PC-9 (cell line): Measurements from ENCODE around the gene LCP1. TPM values are rescaled to one million over a fixed set of nuclear protein-coding genes. Genes with fewer than 3 reads are reported as not detected.

Experiments used
- BruUV-seq: library from RNA; stranded (reverse); fragments of 400-500 nt; replicated peaks from 2 replicates; lab custom pipeline; 2021; lab: Mats Ljungman, UMichigan
- CTCF ChIA-PET: fragments of 300-600 bp; sonication (Branson Sonifier 250); formaldehyde crosslinking; loops from one replicate; lab custom pipeline; 2022; ENCODE audit warnings: antibody characterized with exemption; lab: Charles Lee
- POLR2A ChIA-PET: fragments of 300-600 bp; sonication (Branson Sonifier 250); formaldehyde crosslinking; loops from one replicate; lab custom pipeline; 2022; ENCODE audit warnings: antibody characterized with exemption; ENCODE audit not compliant: unreplicated experiment; lab: Charles Lee
- DNase-seq, 2 experiments: peaks; one replicate each; pipeline versions ENCODE4 v3.0.0 to v3.0.0-alpha.2; 2015 to 2022; ENCODE audit warnings: mixed read lengths in 1 of 2
- H2AFZ ChIP-seq: fragments of 200-600 bp; sonication (generic); 2 replicates; pipeline ENCODE4 v1.8.1; 2017; ENCODE audit warnings: antibody characterized with exemption
- H3F3A ChIP-seq: fragments of 200-600 bp; sonication (generic); 2 replicates; pipeline ENCODE4 v1.8.1; 2017; ENCODE audit warnings: antibody characterized with exemption, mild to moderate bottlenecking, low read depth; ENCODE audit not compliant: insufficient read depth
- H3K27ac ChIP-seq: fragments of 200-600 bp; sonication (generic); 2 replicates; pipeline ENCODE4 v1.6.1; 2016; ENCODE audit warnings: mixed run types
- H3K27me3 ChIP-seq: fragments of 200-600 bp; sonication (generic); 2 replicates; pipeline ENCODE4 v1.6.1; 2016; ENCODE audit warnings: low read depth, mixed run types; ENCODE audit not compliant: insufficient read depth
- H3K36me3 ChIP-seq: fragments of 200-600 bp; sonication (generic); 2 replicates; pipeline ENCODE4 v1.6.1; 2016; ENCODE audit warnings: low read depth, mixed run types
- H3K4me1 ChIP-seq: fragments of 200-600 bp; sonication (generic); replicated peaks from 2 replicates; pipeline ENCODE4 v1.6.1; 2016; ENCODE audit warnings: mixed run types; ENCODE audit not compliant: insufficient read depth
- H3K4me2 ChIP-seq: fragments of 200-600 bp; sonication (generic); 2 replicates; pipeline ENCODE4 v1.6.1; 2017; ENCODE audit warnings: mixed run types
- H3K4me3 ChIP-seq: fragments of 200-600 bp; sonication (generic); 2 replicates; pipeline ENCODE4 v1.6.1; 2016; ENCODE audit warnings: mixed run types
- H3K79me2 ChIP-seq: fragments of 200-600 bp; sonication (generic); 2 replicates; pipeline ENCODE4 v1.6.1; 2017; ENCODE audit warnings: low read depth, mixed run types
- H3K9me2 ChIP-seq: fragments of 200-600 bp; sonication (generic); 2 replicates; pipeline ENCODE4 v1.8.1; 2017; ENCODE audit warnings: mild to moderate bottlenecking; ENCODE audit not compliant: insufficient read depth
- H3K9me3 ChIP-seq: fragments of 200-600 bp; sonication (generic); 2 replicates; pipeline ENCODE4 v1.8.1; 2016; ENCODE audit warnings: low read depth; ENCODE audit not compliant: insufficient read depth
- H4K20me1 ChIP-seq: fragments of 200-600 bp; sonication (generic); 2 replicates; pipeline ENCODE4 v1.8.1; 2017; ENCODE audit not compliant: insufficient read depth
- EZH2 ChIP-seq: fragments of 200-600 bp; sonication (generic); IDR thresholded peaks from 2 replicates; pipeline ENCODE4 v1.8.0; 2017; ENCODE audit warnings: antibody characterized with exemption, low read depth
- intact Hi-C: fragments of 100-400 bp; cut with micrococcal nuclease; formaldehyde crosslinking; loops from one replicate; pipeline ENCODE4 v1.10.0; 2022; ENCODE audit not compliant: unreplicated experiment
- total RNA-seq: library from RNA; stranded (reverse); gene quantifications from 2 replicates; pipeline ENCODE4 v1.2.3, GENCODE V29; 2021
- TF ChIP-seq, protein P1 (sequence below): fragments of 200-600 bp; sonication (generic); conservative IDR thresholded peaks from 2 replicates; pipeline ENCODE4 v1.6.1; 2017; ENCODE audit warnings: mixed run types, antibody characterized with exemption, mild to moderate bottlenecking, moderate library complexity

LCP1 gene
- total RNA-seq, 1 experiment from 2014 or later: 197 TPM

DNA sequence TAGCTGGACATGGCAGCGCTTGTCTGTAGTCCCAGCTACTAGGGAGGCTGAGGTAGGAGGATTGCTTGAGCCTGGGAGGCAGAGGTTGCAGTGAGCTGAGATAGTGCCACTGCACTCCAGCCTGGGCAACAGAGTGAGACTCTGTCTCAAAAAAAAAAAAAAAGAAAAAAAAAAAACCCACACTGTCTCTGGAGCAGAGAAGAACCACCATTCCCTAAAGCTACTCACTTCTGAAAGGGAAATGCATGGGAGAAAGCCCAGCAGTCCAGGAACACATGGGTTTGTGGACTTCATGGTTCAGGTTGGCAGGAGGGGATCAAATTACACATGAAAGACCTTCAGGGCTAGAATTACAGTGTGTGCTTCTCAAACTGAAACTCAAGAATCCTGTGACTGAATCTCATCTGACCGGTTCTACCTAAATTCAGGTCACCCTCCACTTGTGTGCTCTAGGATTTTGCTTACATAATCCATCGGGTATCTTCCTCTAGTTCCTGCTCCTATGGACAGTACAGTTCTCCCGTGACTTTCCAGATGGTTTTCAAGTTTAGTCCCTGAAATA lies 46.9 kb downstream of the LCP1 start:
- Histone ChIP-seq H3F3A (peaks cover 31% of the 10 kb centered on the region), H3K4me3 (peak overlapping the region; percentile 13; the same call in 1 of the 2 replicates), H3K36me3 (peaks cover 36% of the 10 kb centered on the region), H3K27me3 (no peaks in the 10 kb centered on the region), H3K4me1 (peaks cover 24% of the 10 kb centered on the region), H3K9me3 (no peaks in the 10 kb centered on the region), H2AFZ (no peak overlapping the region), H4K20me1 (0 out of 2 replicates have a peak, but pooled peaks cover 4% of the 10 kb centered on the region), H3K4me2 (peak overlapping the region; percentile 54), H3K9me2 (no peaks in the 10 kb centered on the region), H3K79me2 (0 out of 2 replicates have a peak, but pooled peaks cover 6% of the 10 kb centered on the region), H3K27ac (peak overlapping the region; percentile 66)
- intact Hi-C loops: no loop called here
- DNase-seq: peak; percentile 68 to 96
- TF ChIP-seq, protein P1, sequence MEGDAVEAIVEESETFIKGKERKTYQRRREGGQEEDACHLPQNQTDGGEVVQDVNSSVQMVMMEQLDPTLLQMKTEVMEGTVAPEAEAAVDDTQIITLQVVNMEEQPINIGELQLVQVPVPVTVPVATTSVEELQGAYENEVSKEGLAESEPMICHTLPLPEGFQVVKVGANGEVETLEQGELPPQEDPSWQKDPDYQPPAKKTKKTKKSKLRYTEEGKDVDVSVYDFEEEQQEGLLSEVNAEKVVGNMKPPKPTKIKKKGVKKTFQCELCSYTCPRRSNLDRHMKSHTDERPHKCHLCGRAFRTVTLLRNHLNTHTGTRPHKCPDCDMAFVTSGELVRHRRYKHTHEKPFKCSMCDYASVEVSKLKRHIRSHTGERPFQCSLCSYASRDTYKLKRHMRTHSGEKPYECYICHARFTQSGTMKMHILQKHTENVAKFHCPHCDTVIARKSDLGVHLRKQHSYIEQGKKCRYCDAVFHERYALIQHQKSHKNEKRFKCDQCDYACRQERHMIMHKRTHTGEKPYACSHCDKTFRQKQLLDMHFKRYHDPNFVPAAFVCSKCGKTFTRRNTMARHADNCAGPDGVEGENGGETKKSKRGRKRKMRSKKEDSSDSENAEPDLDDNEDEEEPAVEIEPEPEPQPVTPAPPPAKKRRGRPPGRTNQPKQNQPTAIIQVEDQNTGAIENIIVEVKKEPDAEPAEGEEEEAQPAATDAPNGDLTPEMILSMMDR: no peak
- TF ChIP-seq EZH2: no peak
- ChIA-PET POLR2A (interaction anchor here (0.6 kb wide), 1 partner anchor 480 kb away, joined by 4 read pairs; no protein-coding TSS in a partner anchor), CTCF (interaction anchor here (0.6 to 0.7 kb wide), 2 partner anchors 9 to 71 kb away, joined by 4 to 6 read pairs; no protein-coding TSS in a partner anchor)
- BruUV-seq: no TSS peak

DNA sequence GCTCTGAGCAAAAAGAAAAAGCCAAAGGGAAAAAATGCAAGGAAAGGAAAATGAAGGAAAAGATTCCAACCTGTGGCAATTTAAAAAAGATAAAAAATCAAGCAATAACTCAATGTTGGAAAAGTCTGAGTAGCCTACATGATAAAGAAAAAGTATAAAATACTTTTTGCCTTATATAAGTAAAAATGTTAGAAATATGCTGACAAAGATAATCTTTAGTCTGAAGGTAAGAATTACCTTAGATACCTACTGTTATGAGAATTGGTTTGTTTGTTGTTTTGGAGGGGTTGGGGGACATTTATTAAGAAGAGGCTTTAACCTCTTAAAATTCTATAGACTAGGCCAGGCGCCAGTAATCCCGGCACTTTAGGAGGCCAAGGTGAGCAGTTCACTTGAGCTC lies 47.5 kb downstream of the LCP1 start:
- Histone ChIP-seq H2AFZ (no peak overlapping the region), H3K9me2 (no peaks in the 10 kb centered on the region), H3K79me2 (0 out of 2 replicates have a peak, but pooled peaks cover 6% of the 10 kb centered on the region), H3K27me3 (no peaks in the 10 kb centered on the region), H3K9me3 (no peaks in the 10 kb centered on the region), H4K20me1 (0 out of 2 replicates have a peak, but pooled peaks cover 4% of the 10 kb centered on the region), H3K36me3 (peaks cover 36% of the 10 kb centered on the region), H3K27ac (peak overlapping the region; percentile 66), H3K4me2 (peak overlapping the region; percentile 54), H3K4me1 (peaks cover 24% of the 10 kb centered on the region), H3K4me3 (no peak overlapping the region), H3F3A (peaks cover 31% of the 10 kb centered on the region)
- no peak for DNase-seq
- ChIA-PET POLR2A (no interaction called here), CTCF (interaction anchor here (0.6 kb wide), 1 partner anchor 71 kb away, joined by 4 read pairs; no protein-coding TSS in a partner anchor)
- BruUV-seq: no TSS peak
- TF ChIP-seq, protein P1: no peak
- TF ChIP-seq EZH2: no peak
- intact Hi-C loops: no loop called here

DNA sequence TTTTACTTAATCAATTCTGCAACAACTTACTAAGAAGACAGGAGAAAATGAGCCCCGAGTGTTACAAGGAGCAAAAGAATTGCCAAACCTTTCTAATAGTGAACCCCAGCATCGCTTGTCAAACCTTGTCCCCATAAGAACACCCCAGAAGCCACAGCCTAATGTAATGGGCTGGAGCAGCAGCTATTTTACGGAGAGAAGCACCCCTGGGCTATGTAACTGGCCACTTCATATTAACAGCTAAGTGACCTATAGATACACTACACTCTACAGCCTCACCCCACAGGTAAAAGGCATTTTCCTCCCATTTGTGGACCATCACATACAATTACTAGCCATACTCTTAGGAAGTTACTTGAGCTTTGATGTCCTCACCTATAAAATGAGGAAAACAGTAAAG lies 49.9 kb downstream of the LCP1 start:
- intact Hi-C loops: no loop called here
- Histone ChIP-seq H3K36me3 (peaks cover 28% of the 10 kb centered on the region), H3K9me2 (no peaks in the 10 kb centered on the region), H3K4me2 (no peak overlapping the region), H3K27ac (no peak overlapping the region), H3K9me3 (no peaks in the 10 kb centered on the region), H4K20me1 (0 out of 2 replicates have a peak, but pooled peaks cover 4% of the 10 kb centered on the region), H3F3A (peaks cover 20% of the 10 kb centered on the region), H3K4me3 (no peak overlapping the region), H2AFZ (no peak overlapping the region), H3K27me3 (no peaks in the 10 kb centered on the region), H3K4me1 (peaks cover 24% of the 10 kb centered on the region), H3K79me2 (0 out of 2 replicates have a peak, but pooled peaks cover 6% of the 10 kb centered on the region)
- DNase-seq: no peak
- TF ChIP-seq, protein P1: no peak
- no peak for TF ChIP-seq EZH2
- BruUV-seq: no TSS peak
- CTCF ChIA-PET: interaction anchor here (0.8 kb wide), 1 partner anchor 10 kb away, joined by 4 read pairs; no protein-coding TSS in a partner anchor
- POLR2A ChIA-PET: no interaction called here
